ENCODE measurements around the gene YEATS4.

The YEATS4 gene

GRCh38 chr12:69396963-69397362 is 37.4 kb downstream of the YEATS4 start:
- no peak for DNase-seq

- DNase-seq = no peak
Observed at GRCh38 chr12:69397978-69398377, 38.4 kb downstream of the YEATS4 start.

GRCh38 chr12:69401940-69402339 is 42.4 kb downstream of the YEATS4 start:
- DNase-seq = no peak

GRCh38 chr12:69404851-69405565 is 45.5 kb downstream of the YEATS4 start:
- no peak for DNase-seq

- DNase-seq = no peak
Observed at GRCh38 chr12:69405566-69405865, 46.0 kb downstream of the YEATS4 start.

GRCh38 chr12:69406217-69406616 is 46.7 kb downstream of the YEATS4 start:
- DNase-seq = no peak

- DNase-seq = no peak
Observed at GRCh38 chr12:69410571-69410970, 51.0 kb downstream of the YEATS4 start.

- DNase-seq = no peak
Observed at GRCh38 chr12:69412655-69413054, 53.1 kb downstream of the YEATS4 start.

- no peak for DNase-seq
Observed at GRCh38 chr12:69415471-69416275, 56.1 kb downstream of the YEATS4 start.

GRCh38 chr12:69417231-69417630 is 57.7 kb downstream of the YEATS4 start:
- no peak for DNase-seq

- DNase-seq = no peak
Observed at GRCh38 chr12:69417741-69418167, 58.2 kb downstream of the YEATS4 start.

- no peak for DNase-seq
Observed at GRCh38 chr12:69419701-69420100, 60.2 kb downstream of the YEATS4 start.

- no peak for DNase-seq
Observed at GRCh38 chr12:69421548-69421947, 62.0 kb downstream of the YEATS4 start.

GRCh38 chr12:69423037-69423905 is 63.7 kb downstream of the YEATS4 start:
- DNase-seq = no peak

- no peak for DNase-seq
Observed at GRCh38 chr12:69425417-69425816, 65.9 kb downstream of the YEATS4 start.

GRCh38 chr12:69428351-69429073 is 69.0 kb downstream of the YEATS4 start:
- no peak for DNase-seq

GRCh38 chr12:69430942-69431590 is 71.5 kb downstream of the YEATS4 start:
- no peak for DNase-seq

- DNase-seq = no peak
Observed at GRCh38 chr12:69431591-69432222, 72.2 kb downstream of the YEATS4 start.

GRCh38 chr12:69433653-69434052 is 74.1 kb downstream of the YEATS4 start:
- DNase-seq = no peak

- DNase-seq = no peak
Observed at GRCh38 chr12:69435644-69436043, 76.1 kb downstream of the YEATS4 start.

GRCh38 chr12:69437073-69437472 is 77.5 kb downstream of the YEATS4 start:
- DNase-seq = no peak

- DNase-seq = no peak
Observed at GRCh38 chr12:69438539-69438938, 79.0 kb downstream of the YEATS4 start.

All from activated CD4-positive, alpha-beta T cell treated with anti-CD3 and anti-CD28 coated beads, Interleukin-2, amount 50 U/mL, for 4 hours (primary cell).